Measurements from ENCODE around the gene AP5M1.
A peak's percentile ranks its signal among the peaks of the same experiment; 100 is the strongest.
"Not testable (repeated sequence)": the region's sequence is repeated elsewhere in the genome, so short reads cannot be mapped to it uniquely, and the experiment has no call there.

AP5M1 gene, protein sequence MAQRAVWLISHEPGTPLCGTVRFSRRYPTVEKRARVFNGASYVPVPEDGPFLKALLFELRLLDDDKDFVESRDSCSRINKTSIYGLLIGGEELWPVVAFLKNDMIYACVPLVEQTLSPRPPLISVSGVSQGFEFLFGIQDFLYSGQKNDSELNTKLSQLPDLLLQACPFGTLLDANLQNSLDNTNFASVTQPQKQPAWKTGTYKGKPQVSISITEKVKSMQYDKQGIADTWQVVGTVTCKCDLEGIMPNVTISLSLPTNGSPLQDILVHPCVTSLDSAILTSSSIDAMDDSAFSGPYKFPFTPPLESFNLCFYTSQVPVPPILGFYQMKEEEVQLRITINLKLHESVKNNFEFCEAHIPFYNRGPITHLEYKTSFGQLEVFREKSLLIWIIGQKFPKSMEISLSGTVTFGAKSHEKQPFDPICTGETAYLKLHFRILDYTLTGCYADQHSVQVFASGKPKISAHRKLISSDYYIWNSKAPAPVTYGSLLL
- total RNA-seq, result 43.0 to 137 (median 77.6) reads per million in 9 experiments

DNA sequence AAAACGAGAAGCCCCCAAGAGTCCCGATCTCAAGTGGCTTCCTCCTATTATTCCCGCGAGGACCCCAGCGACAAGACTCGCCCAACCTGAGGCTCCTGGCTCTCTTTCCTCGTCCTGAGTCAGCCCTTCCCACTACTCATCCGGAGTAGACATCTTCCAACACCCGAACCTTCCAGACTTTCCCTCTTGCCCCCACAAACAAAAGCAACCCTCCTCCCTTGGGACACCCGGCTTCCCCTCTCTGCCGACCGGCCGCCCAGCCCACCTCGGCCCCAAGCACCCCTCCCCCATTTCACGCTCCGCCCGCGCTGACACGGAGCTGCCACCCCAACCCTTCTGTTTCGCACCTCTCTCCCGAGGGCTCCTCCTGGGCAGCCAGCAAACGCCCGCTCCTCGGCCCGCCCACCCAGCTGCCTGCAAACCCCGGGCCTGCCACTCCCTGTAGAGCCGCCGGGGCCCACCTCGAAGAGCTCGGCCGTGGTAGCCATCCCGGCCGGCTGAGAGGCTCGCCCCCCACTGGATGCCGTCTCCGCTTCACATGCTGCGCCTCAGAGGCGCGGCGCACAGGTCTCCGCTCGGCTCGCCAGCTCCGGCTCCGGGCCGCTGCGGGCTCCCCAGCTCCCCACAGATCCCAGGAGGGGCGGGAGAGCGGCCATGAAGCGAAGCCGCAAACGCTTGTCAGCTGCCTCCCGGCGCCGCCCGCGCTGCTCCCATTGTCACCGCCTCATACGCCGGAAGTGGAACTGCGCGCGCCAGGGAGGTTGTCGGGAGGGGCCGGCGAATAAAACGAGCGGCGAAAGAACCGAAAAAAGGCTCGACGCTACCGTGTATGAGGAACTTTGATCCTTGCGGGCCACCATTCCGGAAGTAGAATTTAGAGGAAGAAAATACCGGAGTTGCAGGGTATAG is at the start of gene AP5M1, which contains the start of gene EXOC5:
AP5M1 (plus strand) TSS at position 811 of the 909 bp plus-strand sequence. CDS start 344 bp downstream, outside the sequence.
EXOC5 (minus strand) TSS at position 745 of the 909 bp plus-strand sequence; CDS start at position 488, 257 bp downstream.
- peak; percentile 82 for ATAC-seq (replicated peaks)
- H3K36me3 Mint-ChIP-seq (ENCODE audit: insufficient read depth), result peaks cover 24% of the 10 kb centered on the region
- H3K27me3 Mint-ChIP-seq, result no peaks in the 10 kb centered on the region
- no peaks in the 10 kb centered on the region for H3K9me3 Mint-ChIP-seq
- H3K27ac Mint-ChIP-seq, result peak within 1 kb of the TSS; percentile 99
- peak within 1 kb of the TSS; percentile 93 to 98 for H3K4me3 Mint-ChIP-seq
- peak; percentile 87 to 89 (median 87) for DNase-seq
- H3K4me1 Mint-ChIP-seq (ENCODE audit: low read depth in 2 of 2), result peaks cover 38 to 62% of the 10 kb centered on the region in 2 donors

DNA sequence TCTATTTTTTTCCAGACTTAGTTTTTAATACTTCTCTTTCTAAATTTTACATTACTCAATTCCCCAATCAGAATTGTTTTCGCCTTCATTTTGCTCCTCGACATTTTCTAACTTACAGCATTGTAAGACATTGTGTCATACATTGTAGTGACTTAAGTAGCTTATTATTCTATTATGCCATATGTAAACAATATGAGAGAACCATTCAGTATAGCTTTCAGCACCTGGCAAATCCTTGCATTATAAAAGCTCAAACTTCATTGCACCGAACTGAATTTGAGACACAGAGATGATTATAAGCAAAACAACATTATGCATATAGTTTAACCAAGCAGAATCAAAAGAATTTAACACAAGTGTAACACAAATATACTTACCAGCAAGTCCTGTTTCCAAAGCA is 46.8 kb upstream of the AP5M1 start:
- ATAC-seq (replicated peaks), result no peak
- H3K4me3 Mint-ChIP-seq, result no peak overlapping the region
- H3K27ac Mint-ChIP-seq, result no peak overlapping the region
- H3K9me3 Mint-ChIP-seq, result no peaks in the 10 kb centered on the region
- no peaks in the 10 kb centered on the region for H3K27me3 Mint-ChIP-seq
- DNase-seq, result no peak
- H3K36me3 Mint-ChIP-seq (ENCODE audit: insufficient read depth), result peaks cover 3% of the 10 kb centered on the region
- peaks cover 1 to 3% of the 10 kb centered on the region in 2 donors for H3K4me1 Mint-ChIP-seq (ENCODE audit: low read depth in 2 of 2)

DNA sequence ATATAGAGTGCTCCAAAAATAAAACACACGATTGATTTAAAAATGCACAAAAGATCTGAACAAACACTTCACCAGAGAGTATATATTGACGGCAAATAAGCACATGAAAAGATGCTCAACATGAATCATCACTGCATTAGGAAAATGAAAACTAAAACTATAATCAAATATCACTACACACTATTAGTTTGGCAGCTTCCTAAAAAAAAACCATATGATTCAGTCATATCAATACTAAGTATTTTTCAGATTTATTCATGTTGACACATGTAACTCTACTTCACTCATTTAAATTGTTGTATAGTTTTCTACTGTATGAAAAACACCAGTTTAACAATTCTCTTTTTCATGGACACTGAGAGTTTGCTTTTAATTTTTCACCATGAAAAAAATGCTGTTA is 41.7 kb upstream of the AP5M1 start:
- DNase-seq (no peak), ATAC-seq (replicated peaks) (no peak)
- peaks cover 25% of the 10 kb centered on the region for H3K36me3 Mint-ChIP-seq (ENCODE audit: insufficient read depth)
- no peak overlapping the region for H3K27ac Mint-ChIP-seq
- H3K27me3 Mint-ChIP-seq, result no peaks in the 10 kb centered on the region
- H3K4me3 Mint-ChIP-seq, result no peak overlapping the region
- H3K4me1 Mint-ChIP-seq (ENCODE audit: low read depth in 2 of 2), result peaks cover 1 to 4% of the 10 kb centered on the region in 2 donors
- H3K9me3 Mint-ChIP-seq, result no peaks in the 10 kb centered on the region

DNA sequence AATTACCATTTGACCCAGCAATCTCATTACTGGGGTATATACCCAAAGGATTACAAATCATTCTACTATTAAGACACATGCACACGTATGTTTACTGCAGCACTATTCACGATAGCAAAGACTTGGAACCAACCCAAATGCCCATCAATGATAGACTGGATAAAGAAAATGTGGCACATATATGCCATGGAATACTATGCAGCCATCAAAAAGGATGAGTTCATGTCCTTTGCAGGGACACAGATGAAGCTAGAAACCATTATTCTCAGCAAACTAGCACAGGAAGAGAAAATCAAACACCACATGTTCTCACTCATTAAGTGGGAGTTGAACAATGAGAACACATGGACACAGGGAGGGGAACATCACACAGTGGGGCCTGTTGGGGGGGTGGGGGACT is 40.5 kb upstream of the AP5M1 start:
- H3K27me3 Mint-ChIP-seq; ATAC-seq (replicated peaks); H3K4me1 Mint-ChIP-seq (ENCODE audit: low read depth in 2 of 2); H3K4me3 Mint-ChIP-seq; H3K9me3 Mint-ChIP-seq; H3K27ac Mint-ChIP-seq; DNase-seq: not testable (repeated sequence)
- H3K36me3 Mint-ChIP-seq (ENCODE audit: insufficient read depth), result peaks cover 33% of the 10 kb centered on the region

DNA sequence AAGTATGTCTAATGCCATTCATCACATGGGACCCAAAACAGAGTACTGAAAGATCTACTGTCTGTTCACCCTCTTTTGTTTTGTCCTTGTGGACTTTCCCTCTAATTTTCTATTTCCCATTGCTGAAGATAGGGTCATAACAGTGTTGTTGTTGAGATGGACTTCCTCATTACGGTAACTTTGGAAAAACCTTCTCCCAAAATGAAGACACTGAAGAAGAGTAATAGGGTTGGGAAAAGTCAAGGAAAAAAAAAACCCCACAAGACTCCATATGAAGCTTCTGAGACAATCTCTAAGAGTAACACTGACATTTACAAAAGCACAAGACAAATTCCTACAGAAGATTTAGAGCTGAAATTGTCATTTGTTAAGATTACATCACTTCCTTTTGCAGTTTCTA is 36.8 kb upstream of the AP5M1 start:
- H3K9me3 Mint-ChIP-seq, result no peaks in the 10 kb centered on the region
- H3K27ac Mint-ChIP-seq, result no peak overlapping the region
- no peaks in the 10 kb centered on the region for H3K27me3 Mint-ChIP-seq
- DNase-seq (no peak), ATAC-seq (replicated peaks) (no peak)
- no peak overlapping the region for H3K4me3 Mint-ChIP-seq
- H3K36me3 Mint-ChIP-seq (ENCODE audit: insufficient read depth), result peaks cover 33% of the 10 kb centered on the region
- H3K4me1 Mint-ChIP-seq (ENCODE audit: low read depth in 2 of 2), result no peaks in the 10 kb centered on the region

DNA sequence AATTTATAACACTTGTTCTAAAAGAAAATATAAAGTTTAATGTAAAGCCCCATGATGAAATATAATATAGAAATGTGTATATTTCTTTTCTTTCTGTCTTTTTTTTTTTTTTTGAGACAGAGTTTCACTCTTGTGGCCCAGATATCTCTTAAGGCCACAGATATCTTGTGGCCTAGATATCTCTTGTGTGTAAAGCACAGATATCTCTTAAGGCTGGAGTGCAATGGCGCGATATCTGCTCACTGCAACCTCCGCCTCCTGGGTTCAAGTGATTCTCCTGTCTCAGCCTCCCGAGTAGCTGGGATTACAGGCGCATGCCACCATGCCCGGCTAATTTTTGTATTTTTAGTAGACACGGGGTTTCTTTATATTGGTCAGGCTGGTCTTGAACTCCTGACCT is 28.7 kb upstream of the AP5M1 start:
- H3K27ac Mint-ChIP-seq, H3K9me3 Mint-ChIP-seq: not testable (repeated sequence)
- peaks cover 19% of the 10 kb centered on the region for H3K36me3 Mint-ChIP-seq (ENCODE audit: insufficient read depth)

DNA sequence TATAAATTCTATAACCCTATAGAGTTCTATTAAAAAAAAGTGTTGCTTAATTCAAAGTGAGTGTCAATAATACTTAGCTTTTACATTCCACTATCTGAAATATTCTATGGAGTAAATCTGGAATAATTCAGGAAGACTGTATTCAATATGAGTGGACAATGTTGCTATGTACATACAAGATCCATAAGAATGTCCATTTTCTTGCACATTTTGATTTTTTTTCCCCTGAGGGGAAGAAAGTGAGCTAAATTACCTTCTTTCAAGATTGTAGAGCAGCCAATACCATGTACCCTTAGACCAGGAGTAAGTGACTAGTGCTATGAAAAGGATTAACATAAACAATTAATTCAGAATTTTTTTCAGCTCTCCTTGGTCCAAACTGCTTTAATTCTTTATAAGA is 25.5 kb upstream of the AP5M1 start:
- Mint-ChIP-seq H3K4me1 (ENCODE audit: low read depth in 2 of 2) (no peaks in the 10 kb centered on the region), H3K4me3 (no peak overlapping the region), H3K27ac (no peak overlapping the region), H3K9me3 (no peaks in the 10 kb centered on the region), H3K27me3 (no peaks in the 10 kb centered on the region), H3K36me3 (ENCODE audit: insufficient read depth) (peaks cover 22% of the 10 kb centered on the region)
- ATAC-seq (replicated peaks) (no peak), DNase-seq (no peak)

More for the DNA sequence above, 28.7 kb upstream of the AP5M1 start:
- not testable (repeated sequence) for H3K27me3 Mint-ChIP-seq; H3K4me1 Mint-ChIP-seq (ENCODE audit: low read depth in 2 of 2); H3K4me3 Mint-ChIP-seq; ATAC-seq (replicated peaks); DNase-seq

DNA sequence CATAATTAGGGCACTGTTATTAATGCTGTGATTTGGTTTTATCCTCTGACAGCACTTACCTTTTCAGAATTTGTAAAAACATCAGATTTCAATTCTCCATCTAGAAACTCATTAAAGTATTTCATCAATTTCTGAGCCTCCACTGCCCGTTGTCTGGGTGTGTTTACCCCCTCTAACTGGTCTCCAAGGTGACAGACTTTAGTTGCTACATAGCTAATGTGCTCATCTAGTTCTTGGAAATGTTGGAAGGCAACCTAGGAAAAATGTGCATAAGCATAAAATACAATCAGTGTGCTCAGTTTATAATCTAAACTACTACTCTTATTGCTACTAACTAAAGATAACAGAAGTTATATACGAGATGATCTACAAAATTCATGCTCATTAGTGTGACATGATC is 24.7 kb upstream of the AP5M1 start:
- no peaks in the 10 kb centered on the region for H3K9me3 Mint-ChIP-seq
- H3K4me3 Mint-ChIP-seq, result no peak overlapping the region
- H3K27me3 Mint-ChIP-seq, result no peaks in the 10 kb centered on the region
- H3K27ac Mint-ChIP-seq, result no peak overlapping the region
- DNase-seq (no peak), ATAC-seq (replicated peaks) (no peak)
- peaks cover 19% of the 10 kb centered on the region for H3K36me3 Mint-ChIP-seq (ENCODE audit: insufficient read depth)
- H3K4me1 Mint-ChIP-seq (ENCODE audit: low read depth in 2 of 2), result no peaks in the 10 kb centered on the region

DNA sequence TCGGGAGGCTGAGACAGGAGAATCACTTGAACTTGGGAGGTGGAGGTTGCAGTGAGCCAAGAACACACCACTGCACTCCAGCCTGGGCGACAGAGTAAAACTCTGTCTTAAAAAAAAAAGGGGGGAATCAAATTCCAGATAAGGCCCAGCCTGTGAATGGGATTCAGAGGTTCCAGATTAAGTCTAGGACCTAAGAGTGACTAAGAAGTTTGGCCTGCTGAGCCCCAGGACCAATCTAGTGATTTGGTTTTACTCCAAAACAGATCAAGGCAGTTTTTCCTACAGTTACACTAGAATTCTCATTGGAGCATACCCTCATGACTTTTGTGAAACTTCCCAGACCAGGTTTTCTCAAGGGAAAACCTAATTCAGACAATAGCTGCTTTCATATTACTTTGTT is 22.8 kb upstream of the AP5M1 start:
- Mint-ChIP-seq H3K27ac (no peak overlapping the region), H3K4me1 (ENCODE audit: low read depth in 2 of 2) (peaks cover 0 to 10% of the 10 kb centered on the region in 2 donors)
- no peak for DNase-seq

DNA sequence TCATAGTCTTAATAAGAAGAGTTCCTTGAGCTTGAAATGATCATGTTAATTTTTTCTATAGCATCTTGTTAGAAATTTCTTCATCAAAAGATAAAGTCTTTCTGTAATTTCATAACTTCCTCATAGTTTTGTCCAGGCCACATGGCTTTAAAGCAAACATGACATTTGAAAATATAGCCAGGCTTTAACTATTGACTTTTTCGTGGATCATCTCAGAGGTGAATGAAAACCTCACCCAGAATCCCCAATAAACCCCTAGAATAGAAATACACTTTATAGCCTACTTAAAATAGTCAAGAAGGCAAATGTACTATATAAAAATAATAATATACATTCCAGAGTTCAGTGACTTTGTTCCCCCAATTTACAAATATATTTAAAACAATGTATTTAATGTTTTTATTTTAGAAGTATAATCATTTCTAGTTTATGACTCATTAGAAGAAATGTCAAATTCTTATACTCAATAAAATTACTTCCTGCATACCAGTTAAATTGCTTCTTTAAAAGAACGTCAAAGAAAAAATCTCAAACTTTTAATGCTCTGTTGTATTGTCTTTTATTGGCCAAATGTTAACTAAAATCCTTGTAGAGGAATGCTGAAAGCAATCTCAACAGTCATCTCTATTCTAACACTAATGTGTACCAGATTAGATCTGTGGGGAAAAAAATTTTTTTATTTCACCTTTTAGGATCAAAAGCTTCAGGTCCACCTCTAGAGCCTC is 21.7 kb upstream of the AP5M1 start:
- Mint-ChIP-seq H3K36me3 (ENCODE audit: insufficient read depth) (peaks cover 10% of the 10 kb centered on the region), H3K4me1 (ENCODE audit: low read depth in 2 of 2) (peaks cover 5 to 20% of the 10 kb centered on the region in 2 donors), H3K27ac (no peak overlapping the region), H3K4me3 (no peak overlapping the region), H3K9me3 (no peaks in the 10 kb centered on the region), H3K27me3 (no peaks in the 10 kb centered on the region)
- DNase-seq (no peak), ATAC-seq (replicated peaks) (no peak)

More for the DNA sequence above, 22.8 kb upstream of the AP5M1 start:
- Mint-ChIP-seq H3K27me3 (no peaks in the 10 kb centered on the region), H3K36me3 (ENCODE audit: insufficient read depth) (peaks cover 11% of the 10 kb centered on the region), H3K9me3 (no peaks in the 10 kb centered on the region), H3K4me3 (no peak overlapping the region)
- no peak for ATAC-seq (replicated peaks)

DNA sequence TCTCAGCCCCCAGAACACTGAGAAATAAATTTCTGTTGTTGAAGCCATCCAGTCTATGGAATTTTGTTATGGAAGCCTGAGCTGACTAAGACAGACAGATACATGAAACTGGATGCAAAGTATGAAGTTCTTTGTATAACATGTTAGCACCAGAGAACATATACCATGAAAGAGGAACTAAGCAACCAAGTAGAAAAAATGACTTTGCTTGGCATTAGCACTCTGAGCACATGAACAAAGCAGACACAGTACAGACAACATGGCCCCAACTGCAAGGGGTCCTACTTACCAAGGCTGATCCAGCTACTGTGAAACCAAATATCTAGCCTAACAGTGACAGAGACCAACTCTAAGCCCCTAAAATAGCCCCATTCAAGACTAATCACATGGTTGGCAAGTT is 13.9 kb upstream of the AP5M1 start:
- Mint-ChIP-seq H3K4me1 (ENCODE audit: low read depth in 2 of 2) (peaks cover 19 to 67% of the 10 kb centered on the region in 2 donors), H3K36me3 (ENCODE audit: insufficient read depth) (no peaks in the 10 kb centered on the region), H3K9me3 (no peaks in the 10 kb centered on the region), H3K27me3 (no peaks in the 10 kb centered on the region), H3K27ac (peak overlapping the region in 1 of 2 donors; percentile 41), H3K4me3 (no peak overlapping the region)
- ATAC-seq (replicated peaks) (no peak), DNase-seq (no peak)

DNA sequence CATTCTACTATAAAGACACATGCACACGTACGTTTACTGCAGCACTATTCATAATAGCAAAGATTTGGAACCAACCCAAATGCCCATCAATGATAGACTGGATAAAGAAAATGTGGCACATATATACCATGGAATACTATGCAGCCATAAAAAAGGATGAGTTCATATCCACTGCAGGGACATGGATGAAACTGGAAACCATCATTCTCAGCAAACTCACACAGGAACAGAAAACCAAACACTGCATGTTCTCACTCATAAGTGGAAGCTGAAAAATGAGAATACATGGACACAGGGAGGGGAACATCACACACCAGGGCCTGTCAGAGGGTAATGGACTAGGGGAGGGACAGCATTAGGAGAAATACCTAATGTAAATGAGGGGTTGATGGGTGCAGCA is 10.6 kb upstream of the AP5M1 start:
- not testable (repeated sequence) for H3K27ac Mint-ChIP-seq; H3K36me3 Mint-ChIP-seq (ENCODE audit: insufficient read depth); DNase-seq; ATAC-seq (replicated peaks); H3K4me3 Mint-ChIP-seq; H3K9me3 Mint-ChIP-seq; H3K27me3 Mint-ChIP-seq
- H3K4me1 Mint-ChIP-seq (ENCODE audit: low read depth in 2 of 2), result peaks cover 16 to 47% of the 10 kb centered on the region in 2 donors

DNA sequence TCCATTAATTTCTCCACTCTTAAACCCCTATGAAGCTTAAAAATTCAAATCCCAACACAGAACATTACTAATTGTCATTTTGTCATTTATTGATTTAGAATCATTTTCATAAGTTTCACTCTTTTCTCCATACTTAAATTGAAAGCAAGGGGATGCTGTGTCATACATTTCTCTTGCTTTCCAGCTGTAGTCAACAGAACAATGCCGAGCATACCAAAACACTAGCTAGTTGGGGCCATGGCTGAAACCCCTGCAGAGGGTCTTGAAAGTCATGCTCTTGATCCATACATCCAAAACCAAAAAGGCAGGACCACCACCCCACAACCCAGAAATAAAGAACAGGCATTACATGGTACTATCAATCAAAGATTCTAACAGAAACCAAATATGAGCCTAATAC is 9.1 kb upstream of the AP5M1 start:
- H3K27ac Mint-ChIP-seq, result no peak overlapping the region
- no peak overlapping the region for H3K4me3 Mint-ChIP-seq
- DNase-seq, result no peak
- no peak for ATAC-seq (replicated peaks)
- no peaks in the 10 kb centered on the region for H3K36me3 Mint-ChIP-seq (ENCODE audit: insufficient read depth)
- H3K27me3 Mint-ChIP-seq, result no peaks in the 10 kb centered on the region
- H3K4me1 Mint-ChIP-seq (ENCODE audit: low read depth in 2 of 2), result peaks cover 17 to 42% of the 10 kb centered on the region in 2 donors
- H3K9me3 Mint-ChIP-seq, result no peaks in the 10 kb centered on the region
